NCI-H1436 treated with DMSO at 0.1 percent for 48 hours (cell line): ENCODE measurements around the gene SLC6A13.

Experiments
- DNase-seq: peaks from one replicate; lab custom pipeline; 2025; lab: John Stamatoyannopoulos, UW

Gene SLC6A13

DNA sequence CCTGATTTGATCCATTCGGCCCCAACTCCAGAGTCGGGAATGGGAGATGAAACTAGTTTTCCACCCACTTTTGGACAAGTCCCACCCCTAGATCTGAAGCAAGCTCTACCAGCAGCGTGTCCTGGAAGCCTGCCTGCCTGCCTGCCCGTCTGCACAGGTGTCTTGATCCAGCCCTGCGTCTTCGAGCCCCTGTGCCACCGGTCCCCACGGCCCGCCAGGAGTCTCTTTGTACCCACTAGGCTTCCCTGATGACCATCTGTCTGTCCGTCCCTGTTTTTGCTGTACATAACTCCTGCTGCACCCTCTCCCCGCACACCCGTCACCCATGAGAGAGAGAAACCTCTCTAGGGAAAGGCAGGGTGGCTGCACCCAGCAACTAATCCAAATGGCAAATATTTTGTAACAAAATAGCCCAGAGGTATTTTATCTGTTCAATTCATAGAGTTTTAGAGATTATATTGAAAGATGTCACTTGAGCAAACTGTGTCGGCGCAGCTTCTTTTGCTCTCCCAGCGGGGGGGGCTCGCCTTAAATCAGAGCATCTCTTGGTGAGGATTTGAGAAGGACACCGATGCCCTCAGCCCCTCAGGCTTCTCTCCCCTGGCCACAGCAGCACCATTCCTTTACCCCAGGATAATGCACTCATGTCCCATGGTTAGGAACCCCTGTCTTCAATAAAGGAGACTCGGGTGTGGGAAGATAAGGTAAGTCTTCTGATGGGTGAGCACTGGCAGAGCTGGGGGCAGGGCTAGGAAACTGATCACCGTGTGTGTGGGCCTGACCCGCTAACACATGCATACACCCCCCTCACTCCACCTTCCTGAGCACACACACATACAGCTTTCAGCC is 84.4 kb downstream of the SLC6A13 start:
- DNase-seq = no peak

DNA sequence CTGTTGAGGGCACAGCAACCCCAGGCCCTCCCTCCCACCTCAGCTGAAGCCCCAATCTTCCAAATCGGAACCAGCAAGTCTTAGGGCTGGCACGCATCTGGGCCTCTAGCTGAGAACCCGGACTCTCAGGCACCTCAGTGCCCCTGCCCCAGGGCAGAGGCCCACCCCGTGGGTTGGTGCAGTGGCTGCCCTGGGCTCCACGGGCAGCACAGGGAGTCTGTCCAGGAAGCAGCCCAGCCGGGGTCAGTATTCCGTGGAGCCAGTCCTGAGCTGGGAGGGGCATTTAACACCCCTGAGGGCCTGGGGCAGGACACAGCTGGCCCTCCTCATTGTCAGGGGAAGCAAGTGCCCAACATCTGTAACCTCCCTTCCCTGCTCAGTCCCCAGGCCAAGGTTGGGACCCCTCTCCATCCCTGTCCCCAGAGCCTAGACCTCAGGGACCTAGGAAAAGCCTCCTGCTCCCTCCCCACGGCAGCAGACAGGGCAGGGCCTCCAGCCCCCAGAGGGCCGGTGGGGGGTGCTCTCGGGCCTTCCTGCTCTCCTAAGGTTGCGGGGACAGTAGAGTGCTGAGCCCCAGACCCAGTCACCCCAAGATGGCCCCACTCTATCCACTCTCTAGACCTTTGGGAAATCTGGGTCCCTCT is 85.2 kb downstream of the SLC6A13 start:
- no peak for DNase-seq

DNA sequence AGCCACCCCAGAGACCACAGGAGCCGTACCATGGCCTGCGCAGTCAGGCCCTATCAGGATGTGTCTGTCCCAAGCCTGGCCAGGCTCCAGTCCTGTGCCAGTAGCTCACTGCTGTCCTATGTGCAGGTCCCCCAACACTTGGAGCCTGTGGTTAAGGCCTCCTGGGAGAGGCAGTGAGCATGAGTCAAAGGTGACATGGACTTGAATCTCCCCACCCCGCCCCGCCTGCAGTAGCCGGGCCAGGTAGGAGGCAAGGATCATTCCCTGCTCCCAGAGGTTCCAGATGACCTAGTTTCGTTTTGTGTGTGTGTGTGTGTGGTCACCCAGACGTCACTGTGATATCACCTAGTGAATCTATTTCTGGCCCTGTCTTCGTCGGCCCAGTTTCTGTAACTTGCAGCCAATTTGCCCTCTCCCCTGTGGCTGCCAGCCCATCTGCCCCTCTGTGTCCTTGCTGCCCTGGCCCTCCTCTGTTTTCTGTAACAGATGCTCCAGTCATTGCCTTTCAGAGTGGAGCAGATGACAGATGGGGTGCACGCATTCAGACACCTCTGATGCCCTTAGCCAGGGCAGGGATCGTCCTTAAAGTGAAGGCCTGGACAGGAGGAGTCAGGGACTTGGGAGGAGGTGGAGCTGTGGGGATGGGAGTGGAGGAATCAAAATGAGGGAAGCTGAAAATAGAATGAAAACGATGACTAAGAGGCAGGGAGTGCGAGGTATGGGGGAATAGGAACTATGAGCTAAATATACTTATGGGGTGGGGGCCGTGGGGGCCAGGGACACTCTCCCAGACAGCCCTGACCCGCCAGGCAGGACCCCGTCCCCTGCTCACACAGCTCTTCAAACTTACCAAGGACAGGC is 86.1 kb downstream of the SLC6A13 start:
- DNase-seq = no peak

DNA sequence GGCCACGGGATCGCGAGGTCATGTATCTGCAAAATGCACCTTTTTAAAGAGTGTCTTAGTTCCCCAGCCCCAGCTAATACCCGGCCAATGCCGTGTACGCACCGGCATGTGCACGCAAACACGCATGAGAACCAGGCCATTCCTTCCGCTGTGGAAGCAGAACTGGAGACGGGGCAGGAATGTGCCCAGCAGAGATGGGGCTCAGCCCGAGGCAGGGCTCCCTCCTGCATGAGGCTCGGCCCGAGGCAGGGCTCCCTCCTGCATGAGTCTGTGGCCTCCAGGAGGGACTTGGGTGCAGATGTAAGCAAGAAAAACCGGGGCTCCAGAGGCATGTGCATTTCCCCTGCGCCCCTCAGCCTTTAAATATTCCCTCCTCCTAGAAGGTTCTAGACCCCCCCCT is 86.9 kb downstream of the SLC6A13 start:
- DNase-seq = no peak

DNA sequence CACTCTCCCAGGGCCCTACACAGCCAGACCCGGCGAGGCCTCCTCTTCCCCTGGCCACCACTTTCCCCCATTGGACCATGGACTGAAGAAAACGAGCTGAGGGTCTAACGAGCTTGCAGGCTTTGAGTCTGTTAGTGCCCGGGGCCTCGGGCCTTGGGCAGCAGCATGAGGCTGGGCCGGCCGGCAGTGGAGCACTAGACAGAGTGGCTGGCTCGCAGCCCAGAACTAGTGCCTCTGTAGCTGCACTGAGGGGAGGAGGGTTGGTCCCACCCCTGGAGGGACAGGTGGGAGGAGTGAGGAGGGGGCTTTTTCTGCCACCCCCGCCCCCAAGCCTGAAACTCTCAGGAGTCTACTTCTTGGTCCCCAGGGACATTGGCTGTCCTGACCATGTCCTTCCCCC is 87.4 kb downstream of the SLC6A13 start:
- DNase-seq = no peak

DNA sequence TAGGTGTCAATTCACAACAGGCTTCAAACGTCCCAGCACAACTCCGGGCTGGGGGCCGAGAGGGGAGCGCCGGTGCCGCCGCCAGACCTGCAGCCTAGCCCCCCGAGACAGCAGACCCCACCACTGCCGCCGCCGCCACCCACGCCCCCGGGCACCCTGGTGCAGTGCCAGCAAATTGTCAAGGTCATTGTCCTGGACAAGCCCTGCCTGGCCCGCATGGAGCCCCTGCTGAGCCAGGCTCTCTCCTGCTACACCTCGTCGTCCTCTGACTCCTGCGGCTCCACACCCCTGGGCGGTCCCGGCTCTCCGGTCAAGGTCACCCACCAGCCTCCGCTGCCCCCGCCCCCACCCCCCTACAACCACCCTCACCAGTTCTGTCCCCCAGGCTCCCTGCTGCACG is 88.0 kb downstream of the SLC6A13 start:
- DNase-seq = no peak

DNA sequence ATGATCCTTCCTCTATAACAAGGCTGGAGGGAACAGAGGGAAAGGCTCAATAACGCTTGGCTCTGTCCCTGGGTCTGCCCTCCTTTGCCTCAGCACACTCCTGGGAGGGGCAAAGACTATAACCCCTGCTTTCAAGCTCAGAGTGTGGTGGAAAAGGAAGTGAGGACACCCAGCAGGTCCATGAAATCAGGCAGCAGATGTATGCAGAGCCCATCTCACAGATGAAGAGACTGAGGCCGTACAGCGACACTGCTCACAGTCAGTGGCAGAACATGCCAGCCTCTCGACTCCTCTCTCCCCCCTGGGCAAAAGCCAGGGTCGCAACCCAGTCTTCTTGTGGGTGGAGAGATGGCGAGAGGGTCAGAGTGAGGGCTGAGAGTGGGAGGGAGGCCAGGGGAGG is 88.5 kb downstream of the SLC6A13 start:
- DNase-seq = no peak

DNA sequence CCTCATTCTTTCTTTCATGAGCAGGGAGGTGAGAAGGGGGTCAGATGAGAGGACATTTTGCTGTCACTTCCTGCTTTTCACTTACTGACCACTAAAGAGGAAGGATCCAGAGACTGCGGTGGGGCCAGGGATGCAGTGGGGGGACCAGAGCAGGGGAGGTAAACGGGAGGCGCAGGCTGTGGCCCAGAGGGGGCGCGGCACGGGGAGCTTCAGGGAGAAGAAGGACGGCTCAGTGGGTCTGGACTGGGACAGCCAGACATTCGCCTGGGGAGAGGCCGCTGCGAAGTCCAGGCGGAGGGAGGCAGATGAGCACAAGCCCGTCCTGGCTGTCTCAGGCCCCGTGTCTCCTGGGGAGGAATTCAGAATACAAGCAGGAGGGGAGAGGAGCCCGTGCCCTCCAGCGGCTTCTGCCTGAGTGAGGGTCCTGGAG is 89.9 kb downstream of the SLC6A13 start:
- DNase-seq = no peak

DNA sequence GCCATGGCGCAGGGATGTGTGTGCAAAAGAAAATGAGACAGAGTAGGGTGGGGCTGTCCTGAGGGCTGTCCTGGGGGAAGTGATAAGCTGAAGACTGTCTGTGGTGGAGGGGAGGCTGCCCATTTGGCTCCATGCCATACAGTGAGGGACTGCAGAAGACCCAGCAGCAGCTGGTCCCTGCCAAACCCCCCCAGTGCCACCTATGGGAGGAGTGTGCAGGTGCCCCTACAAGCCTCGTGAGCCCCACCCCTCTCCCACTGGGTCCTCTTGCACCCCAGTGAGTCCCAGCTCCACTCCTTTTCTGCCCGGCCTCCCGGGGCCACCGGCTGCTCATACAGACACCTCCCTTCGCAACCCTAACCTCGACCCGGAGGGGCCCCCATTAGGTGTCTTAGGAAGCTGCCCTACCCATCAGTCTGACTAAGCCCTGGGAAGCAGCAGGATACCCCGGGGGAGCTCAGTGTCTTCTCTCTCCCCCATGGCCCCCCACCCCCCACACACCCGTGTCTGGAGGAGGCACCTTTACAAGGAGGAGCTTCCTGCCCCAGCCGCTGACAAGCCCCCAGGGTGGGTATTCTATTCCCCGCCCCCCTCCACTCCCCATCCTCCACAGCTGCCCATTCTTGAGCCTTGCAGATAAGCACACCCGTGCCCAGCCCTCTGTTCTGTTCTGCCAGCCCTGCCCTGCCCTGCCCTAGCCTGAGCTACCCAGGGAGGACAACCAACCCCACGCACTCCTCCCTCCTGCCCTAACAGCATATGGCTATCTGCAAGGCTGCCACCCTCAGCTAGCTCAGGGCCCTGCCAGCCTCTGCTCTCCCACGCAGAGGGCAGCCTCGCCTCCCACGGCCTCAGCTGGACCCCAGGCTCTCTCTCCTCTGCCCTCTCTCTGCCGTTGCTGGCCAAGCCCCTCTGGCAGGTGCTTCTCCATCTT is 90.6 kb downstream of the SLC6A13 start:
- DNase-seq = no peak

DNA sequence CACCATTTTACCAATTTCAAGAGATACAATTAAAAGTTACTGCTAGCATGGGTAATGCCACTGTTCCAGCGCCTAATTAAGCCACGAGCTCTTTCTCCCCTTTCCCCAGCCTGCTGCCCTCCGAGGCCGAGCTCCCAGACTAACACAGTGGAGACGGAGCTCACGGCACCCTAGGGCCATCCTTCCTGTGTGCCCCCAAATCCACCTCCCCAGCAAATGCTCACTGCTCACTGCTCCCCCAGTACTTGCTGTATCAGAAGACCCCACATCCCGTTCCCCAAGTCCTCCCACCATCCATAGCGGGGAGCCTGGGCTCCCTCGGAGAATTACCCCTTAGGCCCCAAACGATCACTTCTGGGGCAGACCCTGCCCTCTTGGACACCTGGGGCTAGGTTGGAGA is 91.4 kb downstream of the SLC6A13 start:
- DNase-seq = no peak
